Suprapubic skin (tissue), 4 donors: ENCODE data around the gene ZCCHC7. TPM values are rescaled to one million over a fixed set of nuclear protein-coding genes. Genes with fewer than 3 reads are reported as not detected.

Source experiments
- DNase-seq, 2 donors: peaks; one replicate each; pipeline ENCODE4 v3.0.0-alpha.2; 2019; ENCODE audit warnings: low spot score in 2 of 2
- H3K27ac ChIP-seq: fragments of 200-600 bp; sonication (generic); one replicate; pipeline ENCODE4 v1.5.1; 2019
- H3K27me3 ChIP-seq: fragments of 200-600 bp; sonication (generic); one replicate; pipeline ENCODE4 v1.5.1; 2019
- H3K36me3 ChIP-seq: fragments of 200-600 bp; sonication (generic); one replicate; pipeline ENCODE4 v1.5.1; 2019
- H3K4me1 ChIP-seq: fragments of 200-600 bp; sonication (generic); one replicate; pipeline ENCODE4 v1.5.1; 2019
- H3K4me3 ChIP-seq: fragments of 200-600 bp; sonication (generic); one replicate; pipeline ENCODE4 v1.5.1; 2019; ENCODE audit warnings: mild to moderate bottlenecking
- H3K9me3 ChIP-seq: fragments of 200-600 bp; sonication (generic); one replicate; pipeline ENCODE4 v1.5.1; 2019
- CTCF ChIP-seq, 2 donors: fragments of 200-600 bp in 1 of 2; fragments of 450-650 bp in 1 of 2; sonication (generic) in 1 of 2; IDR thresholded peaks; one replicate each; pipeline ENCODE4 v1.5.1; 2016 to 2019; ENCODE audit warnings: antibody characterized with exemption in 2 of 2, mild to moderate bottlenecking in 1 of 2, moderate library complexity in 1 of 2
- EP300 ChIP-seq: sonication (generic); formaldehyde crosslinking; IDR thresholded peaks from one replicate; pipeline ENCODE4 v1.6.1; 2017; ENCODE audit warnings: antibody characterized with exemption
- POLR2A ChIP-seq, 2 donors: fragments of 450-650 bp; IDR thresholded peaks; one replicate each; pipeline ENCODE4 v1.6.1; 2017; ENCODE audit warnings: antibody characterized with exemption in 2 of 2, mild to moderate bottlenecking in 2 of 2, moderate library complexity in 2 of 2
- POLR2AphosphoS5 ChIP-seq, 3 donors: sonication (generic); formaldehyde crosslinking; IDR thresholded peaks; one replicate each; pipeline ENCODE4 v1.6.1; 2017; ENCODE audit warnings: antibody characterized with exemption in 3 of 3
- WGBS: methylation state at CpG from one replicate; pipeline ENCODE4 v1.1.5; 2018; 5-methylcytosine and 5-hydroxymethylcytosine counted together
- total RNA-seq, 4 donors: library from RNA; depleted of rRNA; stranded (reverse); fragments of >200 nt; gene quantifications; one replicate each; pipeline ENCODE4 v1.1.0, GENCODE V29; 2016

Gene ZCCHC7
- total RNA-seq, 4 donors from 2014 or later, result 16.3 to 37.6 (median 20.4) TPM

DNA sequence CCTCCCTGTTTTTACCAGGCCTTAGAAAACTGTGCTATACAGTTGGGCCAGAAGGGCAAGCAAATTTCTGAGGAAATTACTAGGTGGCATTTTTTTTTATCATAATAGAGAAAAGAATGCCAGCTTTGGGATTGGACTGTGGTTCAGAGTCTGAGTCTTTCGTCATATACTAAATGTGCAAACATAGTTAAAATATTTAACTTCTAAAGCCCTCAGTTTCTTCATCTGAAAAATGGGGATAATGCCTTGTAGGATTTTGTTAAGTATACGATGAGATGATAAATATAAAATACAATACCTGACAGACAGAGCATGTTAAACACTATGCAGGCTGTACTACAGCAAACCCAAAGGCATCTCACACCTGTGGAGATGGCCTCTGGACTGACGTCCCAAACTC, 214.9 kb downstream of the ZCCHC7 start:
- Histone ChIP-seq H3K4me1 (no peaks in the 10 kb centered on the region), H3K27ac (no peak overlapping the region), H3K36me3 (no peaks in the 10 kb centered on the region), H3K27me3 (no peaks in the 10 kb centered on the region), H3K4me3 (no peak overlapping the region), H3K9me3 (no peaks in the 10 kb centered on the region)
- WGBS, result 93% methylated on average over 3 of the region's 3 CpGs
- no peak for DNase-seq
- TF ChIP-seq POLR2A (IDR thresholded peaks at IDR 0.05) (no peak), POLR2AphosphoS5 (IDR thresholded peaks at IDR 0.05) (no peak), CTCF (IDR thresholded peaks at IDR 0.05) (no peak), EP300 (no peak)

DNA sequence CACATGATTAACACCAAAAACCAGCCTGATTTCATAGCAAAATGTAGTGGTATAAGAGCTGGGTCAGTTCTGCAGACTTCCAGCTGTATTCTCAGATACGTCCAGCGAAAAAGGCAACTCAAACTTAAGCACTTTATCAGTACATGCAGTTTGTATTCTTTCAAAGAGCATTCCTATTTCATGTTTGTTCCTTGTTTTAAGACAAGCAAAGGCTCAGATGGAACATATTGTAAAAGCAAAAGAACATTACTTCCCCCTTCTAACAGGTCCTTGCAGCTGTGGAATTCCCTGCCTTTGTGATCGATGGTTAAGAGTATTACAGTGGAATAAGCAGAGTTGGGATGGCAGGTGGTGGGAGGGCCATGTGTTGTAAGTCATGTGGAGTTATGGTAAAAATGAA, 215.8 kb downstream of the ZCCHC7 start:
- DNase-seq, result no peak
- no peaks in the 10 kb centered on the region for H3K4me1 ChIP-seq
- WGBS, result 84% methylated on average over 3 of the region's 3 CpGs
- TF ChIP-seq POLR2AphosphoS5 (IDR thresholded peaks at IDR 0.05) (no peak), POLR2A (IDR thresholded peaks at IDR 0.05) (no peak), EP300 (no peak), CTCF (IDR thresholded peaks at IDR 0.05) (no peak)
- H3K9me3 ChIP-seq, result no peaks in the 10 kb centered on the region
- H3K27ac ChIP-seq, result no peak overlapping the region
- H3K27me3 ChIP-seq, result no peaks in the 10 kb centered on the region
- no peak overlapping the region for H3K4me3 ChIP-seq
- no peaks in the 10 kb centered on the region for H3K36me3 ChIP-seq

GRCh38 chr9:37337301-37337890, 217.0 kb downstream of the ZCCHC7 start:
- no peak for DNase-seq
- Histone ChIP-seq H3K27ac (no peak overlapping the region), H3K4me1 (no peaks in the 10 kb centered on the region), H3K9me3 (no peaks in the 10 kb centered on the region), H3K36me3 (no peaks in the 10 kb centered on the region), H3K4me3 (no peak overlapping the region), H3K27me3 (no peaks in the 10 kb centered on the region)
- TF ChIP-seq POLR2AphosphoS5 (IDR thresholded peaks at IDR 0.05), result no peak
- no peak for TF ChIP-seq CTCF (IDR thresholded peaks at IDR 0.05)
- no peak for TF ChIP-seq EP300
- TF ChIP-seq POLR2A (IDR thresholded peaks at IDR 0.05), result no peak
- WGBS, result 78% methylated on average over 7 of the region's 7 CpGs

- Histone ChIP-seq H3K4me1 (no peaks in the 10 kb centered on the region), H3K4me3 (no peak overlapping the region), H3K9me3 (no peaks in the 10 kb centered on the region), H3K27ac (no peak overlapping the region), H3K27me3 (no peaks in the 10 kb centered on the region), H3K36me3 (no peaks in the 10 kb centered on the region)
- TF ChIP-seq EP300, result no peak
- no peak for TF ChIP-seq POLR2A (IDR thresholded peaks at IDR 0.05)
- TF ChIP-seq CTCF (IDR thresholded peaks at IDR 0.05), result no peak
- TF ChIP-seq POLR2AphosphoS5 (IDR thresholded peaks at IDR 0.05), result no peak
- no peak for DNase-seq
- WGBS, result 75% methylated on average over 4 of the region's 4 CpGs
Observed at GRCh38 chr9:37338218-37338617, 217.8 kb downstream of the ZCCHC7 start.

DNA sequence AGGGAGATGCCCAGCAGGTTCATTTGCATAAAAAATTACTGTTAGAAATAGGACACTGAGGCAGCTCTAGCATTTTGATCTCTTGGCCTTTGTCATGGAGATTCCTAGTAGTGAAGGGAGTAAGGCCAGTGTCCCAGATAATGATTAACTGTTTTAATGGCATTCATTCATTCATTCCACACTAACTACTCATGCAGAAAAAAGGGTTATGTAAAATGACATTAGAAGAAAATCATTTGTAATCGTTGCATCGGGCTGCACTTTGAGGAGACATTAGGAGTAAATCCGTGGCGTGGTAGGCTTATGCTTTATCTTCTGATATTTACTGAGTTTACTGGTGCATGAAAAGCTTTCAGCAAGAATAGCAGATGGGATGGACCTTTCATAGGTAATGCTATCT, 219.5 kb downstream of the ZCCHC7 start:
- no peak overlapping the region for H3K27ac ChIP-seq
- no peak overlapping the region for H3K4me3 ChIP-seq
- no peaks in the 10 kb centered on the region for H3K9me3 ChIP-seq
- H3K36me3 ChIP-seq, result no peaks in the 10 kb centered on the region
- H3K27me3 ChIP-seq, result no peaks in the 10 kb centered on the region
- no peaks in the 10 kb centered on the region for H3K4me1 ChIP-seq
- WGBS, result 96% methylated on average over 4 of the region's 4 CpGs
- no peak for TF ChIP-seq POLR2A (IDR thresholded peaks at IDR 0.05)
- no peak for DNase-seq

- no peak overlapping the region for H3K4me3 ChIP-seq
Observed at GRCh38 chr9:37340961-37341360, 220.6 kb downstream of the ZCCHC7 start.

More at GRCh38 chr9:37340961-37341360, 220.6 kb downstream of the ZCCHC7 start:
- WGBS, result 73% methylated on average over 1 of the region's 1 CpG
- Histone ChIP-seq H3K36me3 (no peaks in the 10 kb centered on the region), H3K27ac (no peak overlapping the region), H3K27me3 (no peaks in the 10 kb centered on the region), H3K4me1 (no peaks in the 10 kb centered on the region), H3K9me3 (no peaks in the 10 kb centered on the region)
- TF ChIP-seq EP300 (no peak), POLR2AphosphoS5 (IDR thresholded peaks at IDR 0.05) (no peak), POLR2A (IDR thresholded peaks at IDR 0.05) (no peak), CTCF (IDR thresholded peaks at IDR 0.05) (no peak)
- DNase-seq, result no peak
